Measurements from ENCODE around the gene SLC51A. TPM values are rescaled to one million over a fixed set of nuclear protein-coding genes. Genes with fewer than 3 reads are reported as not detected.

SLC51A gene
- total RNA-seq, 4 donors from 2014 or later: not detected

DNA sequence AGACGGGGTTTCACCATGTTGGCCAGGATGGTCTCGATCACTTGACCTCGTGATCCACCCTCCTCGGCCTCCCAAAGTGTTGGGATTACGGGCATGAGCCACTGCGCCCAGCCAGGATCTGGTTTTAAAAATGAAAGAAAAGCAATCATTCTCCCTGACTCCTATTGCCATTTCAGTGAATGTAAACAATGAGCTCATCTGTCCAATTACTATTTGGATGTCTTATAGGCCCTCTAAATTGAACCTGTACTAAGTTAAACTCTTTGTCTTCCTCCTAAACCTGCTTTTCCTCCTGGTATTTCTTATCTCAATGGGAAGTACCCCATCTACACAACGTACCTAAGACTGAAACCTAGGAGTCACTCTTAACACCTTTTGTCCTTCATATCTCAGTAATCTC, 47.5 kb downstream of the SLC51A start:
- Histone ChIP-seq H3K27me3 (no peaks in the 10 kb centered on the region), H3K9me3 (no peaks in the 10 kb centered on the region), H3K4me1 (peaks cover 8% of the 10 kb centered on the region), H3K27ac (no peak overlapping the region), H3K36me3 (peaks cover 50% of the 10 kb centered on the region), H3K4me3 (no peak overlapping the region)
- WGBS: 93% methylated on average over 7 of the region's 7 CpGs
- TF ChIP-seq POLR2A (IDR thresholded peaks at IDR 0.05): no peak
- no peak for TF ChIP-seq EP300 (IDR thresholded peaks at IDR 0.05)
- TF ChIP-seq, protein P1, sequence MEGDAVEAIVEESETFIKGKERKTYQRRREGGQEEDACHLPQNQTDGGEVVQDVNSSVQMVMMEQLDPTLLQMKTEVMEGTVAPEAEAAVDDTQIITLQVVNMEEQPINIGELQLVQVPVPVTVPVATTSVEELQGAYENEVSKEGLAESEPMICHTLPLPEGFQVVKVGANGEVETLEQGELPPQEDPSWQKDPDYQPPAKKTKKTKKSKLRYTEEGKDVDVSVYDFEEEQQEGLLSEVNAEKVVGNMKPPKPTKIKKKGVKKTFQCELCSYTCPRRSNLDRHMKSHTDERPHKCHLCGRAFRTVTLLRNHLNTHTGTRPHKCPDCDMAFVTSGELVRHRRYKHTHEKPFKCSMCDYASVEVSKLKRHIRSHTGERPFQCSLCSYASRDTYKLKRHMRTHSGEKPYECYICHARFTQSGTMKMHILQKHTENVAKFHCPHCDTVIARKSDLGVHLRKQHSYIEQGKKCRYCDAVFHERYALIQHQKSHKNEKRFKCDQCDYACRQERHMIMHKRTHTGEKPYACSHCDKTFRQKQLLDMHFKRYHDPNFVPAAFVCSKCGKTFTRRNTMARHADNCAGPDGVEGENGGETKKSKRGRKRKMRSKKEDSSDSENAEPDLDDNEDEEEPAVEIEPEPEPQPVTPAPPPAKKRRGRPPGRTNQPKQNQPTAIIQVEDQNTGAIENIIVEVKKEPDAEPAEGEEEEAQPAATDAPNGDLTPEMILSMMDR (IDR thresholded peaks at IDR 0.05): no peak
- TF ChIP-seq POLR2AphosphoS5 (IDR thresholded peaks at IDR 0.05): no peak
- no peak for DNase-seq (ENCODE audit: low spot score in 2 of 2)

DNA sequence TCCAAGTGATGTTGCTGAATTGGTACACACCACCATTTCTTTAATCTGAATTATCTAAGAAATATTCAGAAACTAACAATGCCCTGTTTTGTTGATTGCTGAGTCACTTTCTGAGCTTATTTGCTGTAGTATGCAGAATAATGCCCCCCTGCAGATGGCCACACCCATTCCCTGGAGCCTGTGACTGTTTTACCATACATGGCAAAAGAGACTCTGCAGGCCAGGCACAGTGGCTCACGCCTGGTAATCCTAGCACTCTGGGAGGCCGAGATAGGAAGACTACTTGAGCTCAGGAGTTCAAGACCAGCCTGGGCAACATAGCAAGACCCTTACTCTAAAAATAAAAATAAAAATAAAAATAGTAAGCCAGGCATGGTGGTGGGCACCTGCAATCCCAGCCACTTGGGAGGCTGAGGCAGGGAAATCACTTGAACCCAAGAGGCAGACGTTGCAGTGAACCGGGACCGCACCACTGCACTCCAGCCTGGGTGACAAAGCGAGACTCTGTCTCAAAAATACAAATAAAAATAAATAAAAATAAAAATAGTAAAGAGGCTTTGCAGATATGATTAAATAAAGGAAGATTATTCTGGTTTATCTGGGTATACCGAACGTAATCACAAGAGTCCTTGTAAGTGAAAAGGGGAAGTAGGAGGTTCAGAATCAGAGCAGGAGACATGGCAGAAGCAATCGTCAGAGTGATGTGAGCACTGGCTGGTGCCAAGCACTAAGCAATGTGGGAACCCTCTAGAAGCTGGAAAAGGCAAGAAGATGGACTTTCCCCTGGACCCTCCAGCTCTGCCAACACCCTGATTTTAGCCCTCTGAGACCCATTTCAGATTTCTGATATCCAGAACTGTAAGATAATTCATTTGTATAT, 52.2 kb downstream of the SLC51A start:
- Histone ChIP-seq H3K36me3 (peaks cover 48% of the 10 kb centered on the region), H3K4me1 (peaks cover 14% of the 10 kb centered on the region), H3K27ac (no peak overlapping the region), H3K9me3 (no peaks in the 10 kb centered on the region), H3K27me3 (no peaks in the 10 kb centered on the region), H3K4me3 (no peak overlapping the region)
- 60% methylated on average over 9 of the region's 9 CpGs for WGBS
- TF ChIP-seq POLR2A (IDR thresholded peaks at IDR 0.05) (no peak), EP300 (IDR thresholded peaks at IDR 0.05) (no peak), POLR2AphosphoS5 (IDR thresholded peaks at IDR 0.05) (no peak)
- TF ChIP-seq, protein P1 (IDR thresholded peaks at IDR 0.05): no peak
- no peak for DNase-seq (ENCODE audit: low spot score in 2 of 2)

DNA sequence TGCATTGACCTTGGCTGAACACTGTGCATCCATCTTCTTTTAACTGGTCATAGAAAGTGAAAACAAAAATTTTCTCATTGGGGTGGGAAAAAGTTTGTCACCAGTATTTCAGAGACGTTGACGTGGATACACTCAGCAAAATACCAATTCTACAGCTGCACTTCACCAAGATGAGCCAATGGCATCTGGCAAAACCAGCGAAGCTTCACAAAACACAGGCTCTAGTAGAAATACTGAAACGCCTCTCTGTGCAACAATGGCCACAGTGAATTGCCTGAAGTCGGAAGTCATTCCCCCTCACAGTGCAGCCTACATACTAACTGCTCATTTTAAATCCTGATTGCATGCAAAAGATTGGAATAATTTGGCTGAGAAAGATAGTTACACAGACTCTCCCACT, 54.2 kb downstream of the SLC51A start:
- H3K27ac ChIP-seq: no peak overlapping the region
- H3K9me3 ChIP-seq: no peaks in the 10 kb centered on the region
- WGBS: 93% methylated on average over 5 of the region's 5 CpGs
- peaks cover 40% of the 10 kb centered on the region for H3K36me3 ChIP-seq
- H3K4me3 ChIP-seq: no peak overlapping the region
- TF ChIP-seq POLR2A (IDR thresholded peaks at IDR 0.05): no peak
- TF ChIP-seq POLR2AphosphoS5 (IDR thresholded peaks at IDR 0.05): no peak
- no peak for TF ChIP-seq EP300 (IDR thresholded peaks at IDR 0.05)
- TF ChIP-seq, protein P1 (IDR thresholded peaks at IDR 0.05): no peak
- H3K27me3 ChIP-seq: no peaks in the 10 kb centered on the region
- no peak for DNase-seq (ENCODE audit: low spot score in 2 of 2)
- H3K4me1 ChIP-seq: peaks cover 24% of the 10 kb centered on the region

DNA sequence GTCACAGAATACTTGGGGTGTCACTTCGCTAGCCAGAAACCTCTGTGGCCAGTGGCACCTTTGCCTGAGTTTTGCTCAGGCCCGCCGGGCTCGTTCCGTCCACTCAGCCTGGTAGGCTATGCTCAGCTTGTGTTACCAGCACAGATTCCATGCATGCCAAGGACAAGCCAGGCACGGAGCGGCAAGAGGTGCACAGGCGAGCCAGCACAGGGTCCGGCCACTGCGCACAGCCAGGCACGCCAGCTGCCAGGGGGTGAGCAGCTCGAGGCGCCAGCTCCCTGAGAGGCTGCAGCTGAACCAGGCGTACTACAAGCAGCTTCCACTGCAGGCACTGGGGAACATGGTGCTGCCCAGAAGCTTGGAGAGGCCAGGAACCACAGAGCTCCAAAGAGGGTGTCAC, 56.5 kb downstream of the SLC51A start:
- Histone ChIP-seq H3K36me3 (peaks cover 20% of the 10 kb centered on the region), H3K4me1 (peaks cover 25% of the 10 kb centered on the region), H3K27ac (no peak overlapping the region), H3K27me3 (no peaks in the 10 kb centered on the region), H3K9me3 (no peaks in the 10 kb centered on the region), H3K4me3 (no peak overlapping the region)
- DNase-seq (ENCODE audit: low spot score in 2 of 2): no peak
- 98% methylated on average over 5 of the region's 14 CpGs for WGBS
- TF ChIP-seq POLR2A (IDR thresholded peaks at IDR 0.05) (no peak), POLR2AphosphoS5 (IDR thresholded peaks at IDR 0.05) (no peak), EP300 (IDR thresholded peaks at IDR 0.05) (no peak)
- TF ChIP-seq, protein P1 (IDR thresholded peaks at IDR 0.05): no peak

DNA sequence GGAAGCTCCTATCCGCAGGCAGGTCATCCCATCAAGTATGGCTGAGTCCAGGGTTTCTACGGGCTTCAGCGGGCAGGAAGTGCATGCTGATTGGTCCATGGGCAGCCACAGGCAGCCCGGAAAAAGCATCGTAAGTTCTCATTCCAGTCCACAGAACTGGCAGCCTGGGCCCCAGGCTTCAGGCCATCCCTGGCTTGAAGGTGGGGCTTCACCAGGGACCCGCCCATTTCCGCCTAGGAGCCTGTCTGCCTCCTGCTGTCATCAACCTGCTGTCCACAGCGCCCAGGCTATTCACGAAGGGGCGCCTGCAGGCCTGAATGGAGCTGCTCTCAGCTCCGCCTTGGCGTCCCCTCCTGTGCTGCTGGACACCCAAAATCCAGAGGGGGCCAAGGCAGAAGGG, 57.3 kb downstream of the SLC51A start:
- Histone ChIP-seq H3K4me3 (no peak overlapping the region), H3K27me3 (no peaks in the 10 kb centered on the region), H3K36me3 (peaks cover 20% of the 10 kb centered on the region), H3K9me3 (no peaks in the 10 kb centered on the region), H3K4me1 (peaks cover 27% of the 10 kb centered on the region), H3K27ac (peak overlapping the region; percentile 39)
- no peak for DNase-seq (ENCODE audit: low spot score in 2 of 2)
- WGBS: 100% methylated on average over 1 of the region's 12 CpGs
- TF ChIP-seq EP300 (IDR thresholded peaks at IDR 0.05): no peak
- TF ChIP-seq POLR2AphosphoS5 (IDR thresholded peaks at IDR 0.05): no peak
- TF ChIP-seq, protein P1 (IDR thresholded peaks at IDR 0.05): no peak
- no peak for TF ChIP-seq POLR2A (IDR thresholded peaks at IDR 0.05)
